Neural progenitor cell (in vitro differentiated cells): ENCODE data around the gene CHTF18. TPM values are rescaled to one million over a fixed set of nuclear protein-coding genes. Genes with fewer than 3 reads are reported as not detected.
"Not testable (repeated sequence)": the region's sequence is repeated elsewhere in the genome, so short reads cannot be mapped to it uniquely, and the experiment has no call there.

ENCODE experiments used
- DNase-seq: peaks from one replicate; pipeline ENCODE4 v3.0.0-alpha.2; 2016; ENCODE audit warnings: low spot score
- H2AFZ ChIP-seq: fragments of 200-600 bp; sonication (generic); replicated peaks from 2 replicates; pipeline ENCODE4 v1.6.1; 2016; ENCODE audit warnings: antibody characterized with exemption
- H3F3A ChIP-seq: fragments of 200-600 bp; sonication (generic); 2 replicates; pipeline ENCODE4 v1.6.1; 2016; ENCODE audit warnings: antibody characterized with exemption, low read depth
- H3K27ac ChIP-seq: fragments of 200-600 bp; sonication (generic); 2 replicates; pipeline ENCODE4 v1.5.1; 2016; ENCODE audit warnings: mild to moderate bottlenecking
- H3K27me3 ChIP-seq: fragments of 200-600 bp; sonication (generic); 2 replicates; pipeline ENCODE4 v1.6.1; 2016; ENCODE audit warnings: mild to moderate bottlenecking, moderate library complexity
- H3K36me3 ChIP-seq: fragments of 200-600 bp; sonication (generic); 2 replicates; pipeline ENCODE4 v1.5.1; 2016
- H3K4me1 ChIP-seq: fragments of 200-600 bp; sonication (generic); 2 replicates; pipeline ENCODE4 v1.6.1; 2016; ENCODE audit warnings: mixed run types
- H3K4me2 ChIP-seq: fragments of 200-600 bp; sonication (generic); 2 replicates; pipeline ENCODE4 v1.6.1; 2016
- H3K4me3 ChIP-seq: fragments of 200-600 bp; sonication (generic); 2 replicates; pipeline ENCODE4 v1.5.1; 2016
- H3K79me2 ChIP-seq: fragments of 200-600 bp; sonication (generic); 2 replicates; pipeline ENCODE4 v1.6.1; 2016; ENCODE audit warnings: low read depth
- H3K9ac ChIP-seq: fragments of 200-600 bp; sonication (generic); 2 replicates; pipeline ENCODE4 v1.6.1; 2016
- H3K9me3 ChIP-seq: fragments of 200-600 bp; sonication (generic); 2 replicates; pipeline ENCODE4 v1.5.1; 2016; ENCODE audit warnings: low read depth
- H4K20me1 ChIP-seq: fragments of 200-600 bp; sonication (generic); 2 replicates; pipeline ENCODE4 v1.6.1; 2016; ENCODE audit warnings: low read depth
- H3K27ac Mint-ChIP-seq: 3 replicates; pipeline ENCODE4 v1.8.0; 2021; ENCODE audit warnings: mixed read lengths
- H3K27me3 Mint-ChIP-seq: 2 replicates; pipeline ENCODE4 v1.8.0; 2022; ENCODE audit warnings: low read depth, mild to moderate bottlenecking, inconsistent platforms, moderate library complexity, mixed read lengths; ENCODE audit not compliant: insufficient read depth
- H3K36me3 Mint-ChIP-seq: 3 replicates; pipeline ENCODE4 v1.8.0; 2021; ENCODE audit warnings: mixed read lengths
- H3K4me1 Mint-ChIP-seq: 3 replicates; pipeline ENCODE4 v1.8.0; 2021; ENCODE audit warnings: mixed read lengths
- H3K4me3 Mint-ChIP-seq: 3 replicates; pipeline ENCODE4 v1.8.0; 2021; ENCODE audit warnings: mild to moderate bottlenecking, moderate library complexity, mixed read lengths
- H3K9me3 Mint-ChIP-seq: 3 replicates; pipeline ENCODE4 v1.8.0; 2020; ENCODE audit warnings: mixed read lengths
- EZH2 ChIP-seq: fragments of 200-600 bp; sonication (generic); IDR thresholded peaks from 2 replicates; pipeline ENCODE4 v1.6.1; 2017; ENCODE audit warnings: antibody characterized with exemption, mild to moderate bottlenecking, moderate library complexity
- EZH2phosphoT487 ChIP-seq: fragments of 200-600 bp; sonication (generic); IDR thresholded peaks from 2 replicates; pipeline ENCODE4 v1.6.1; 2017; ENCODE audit warnings: antibody characterized with exemption
- total RNA-seq: library from RNA; depleted of rRNA; stranded (reverse); fragments of >200 nt; gene quantifications from 2 replicates; pipeline ENCODE4 v1.2.3, GENCODE V29; 2015; ENCODE audit warnings: low replicate concordance
- TF ChIP-seq, protein P1 (sequence below): fragments of 200-600 bp; sonication (generic); IDR thresholded peaks from 2 replicates; pipeline ENCODE4 v1.5.1; 2017; ENCODE audit warnings: antibody characterized with exemption, mild to moderate bottlenecking

The CHTF18 gene
- total RNA-seq, 1 donor from 2014 or later = 35.6 TPM

DNA sequence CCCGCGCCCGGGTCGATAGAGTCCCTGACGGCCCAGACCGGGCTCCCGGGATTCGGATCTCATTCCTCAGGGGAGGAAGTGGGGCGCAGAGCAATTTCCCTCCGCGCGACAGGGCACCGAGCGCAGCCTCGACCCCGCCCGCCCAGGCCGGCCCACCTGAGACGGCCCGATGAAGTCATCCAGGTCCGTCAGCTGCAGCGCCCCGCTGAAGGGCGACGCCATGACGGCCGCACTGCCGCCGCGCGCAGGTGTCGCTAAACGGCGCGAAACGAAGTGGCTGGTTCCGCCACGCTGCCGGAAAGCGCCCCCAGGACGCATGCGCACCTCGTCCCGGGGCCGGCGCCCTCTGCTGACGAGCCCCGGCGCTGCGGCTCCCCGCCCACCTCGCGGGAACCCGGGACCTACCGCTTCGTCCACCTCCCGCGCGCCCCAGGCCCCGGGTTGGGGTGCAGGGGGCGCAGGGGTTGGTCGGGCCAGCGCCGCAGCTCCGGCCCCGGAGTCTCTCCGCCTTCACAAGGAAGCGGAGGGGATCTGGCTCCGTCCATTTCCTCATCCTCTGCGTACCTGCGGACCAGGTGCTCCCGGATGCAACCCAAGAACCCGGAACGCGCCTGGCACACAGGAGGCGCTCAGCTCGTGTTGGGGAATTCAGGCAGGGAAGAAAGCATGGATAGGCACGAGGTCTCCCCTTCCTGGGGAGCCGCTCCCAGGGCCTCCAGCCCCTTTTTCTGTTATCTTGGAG lies 47.5 kb upstream of the CHTF18 start, which contains the start of gene CIAO3:
Gene CIAO3, minus strand, starts transcription at position 234 of the 742 bp plus-strand sequence. Its CDS starts 12 bp downstream, at position 222.
- TF ChIP-seq, protein P1, sequence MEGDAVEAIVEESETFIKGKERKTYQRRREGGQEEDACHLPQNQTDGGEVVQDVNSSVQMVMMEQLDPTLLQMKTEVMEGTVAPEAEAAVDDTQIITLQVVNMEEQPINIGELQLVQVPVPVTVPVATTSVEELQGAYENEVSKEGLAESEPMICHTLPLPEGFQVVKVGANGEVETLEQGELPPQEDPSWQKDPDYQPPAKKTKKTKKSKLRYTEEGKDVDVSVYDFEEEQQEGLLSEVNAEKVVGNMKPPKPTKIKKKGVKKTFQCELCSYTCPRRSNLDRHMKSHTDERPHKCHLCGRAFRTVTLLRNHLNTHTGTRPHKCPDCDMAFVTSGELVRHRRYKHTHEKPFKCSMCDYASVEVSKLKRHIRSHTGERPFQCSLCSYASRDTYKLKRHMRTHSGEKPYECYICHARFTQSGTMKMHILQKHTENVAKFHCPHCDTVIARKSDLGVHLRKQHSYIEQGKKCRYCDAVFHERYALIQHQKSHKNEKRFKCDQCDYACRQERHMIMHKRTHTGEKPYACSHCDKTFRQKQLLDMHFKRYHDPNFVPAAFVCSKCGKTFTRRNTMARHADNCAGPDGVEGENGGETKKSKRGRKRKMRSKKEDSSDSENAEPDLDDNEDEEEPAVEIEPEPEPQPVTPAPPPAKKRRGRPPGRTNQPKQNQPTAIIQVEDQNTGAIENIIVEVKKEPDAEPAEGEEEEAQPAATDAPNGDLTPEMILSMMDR = peak; percentile 89
- TF ChIP-seq EZH2 = no peak
- no peak for TF ChIP-seq EZH2phosphoT487
- Histone ChIP-seq H3F3A (peaks cover 4% of the 10 kb centered on the region), H3K27me3 (no peaks in the 10 kb centered on the region), H3K4me2 (peak within 1 kb of the TSS; percentile 98), H3K4me1 (peaks cover 5% of the 10 kb centered on the region), H3K36me3 (no peaks in the 10 kb centered on the region), H3K27ac (no peak within 1 kb of the TSS), H3K4me3 (peak within 1 kb of the TSS; percentile 95), H3K9ac (peak within 1 kb of the TSS; percentile 71), H2AFZ (peak within 1 kb of the TSS; percentile 83), H3K79me2 (peaks cover 8% of the 10 kb centered on the region), H3K9me3 (no peaks in the 10 kb centered on the region), H4K20me1 (no peaks in the 10 kb centered on the region)
- no peak within 1 kb of the TSS for H3K27ac Mint-ChIP-seq
- H3K36me3 Mint-ChIP-seq = peaks cover 2% of the 10 kb centered on the region
- peak within 1 kb of the TSS; percentile 90 for H3K4me3 Mint-ChIP-seq
- H3K4me1 Mint-ChIP-seq = peaks cover 8% of the 10 kb centered on the region
- DNase-seq = peak; percentile 97
- H3K9me3 Mint-ChIP-seq = no peaks in the 10 kb centered on the region
- peaks cover 3% of the 10 kb centered on the region for H3K27me3 Mint-ChIP-seq

DNA sequence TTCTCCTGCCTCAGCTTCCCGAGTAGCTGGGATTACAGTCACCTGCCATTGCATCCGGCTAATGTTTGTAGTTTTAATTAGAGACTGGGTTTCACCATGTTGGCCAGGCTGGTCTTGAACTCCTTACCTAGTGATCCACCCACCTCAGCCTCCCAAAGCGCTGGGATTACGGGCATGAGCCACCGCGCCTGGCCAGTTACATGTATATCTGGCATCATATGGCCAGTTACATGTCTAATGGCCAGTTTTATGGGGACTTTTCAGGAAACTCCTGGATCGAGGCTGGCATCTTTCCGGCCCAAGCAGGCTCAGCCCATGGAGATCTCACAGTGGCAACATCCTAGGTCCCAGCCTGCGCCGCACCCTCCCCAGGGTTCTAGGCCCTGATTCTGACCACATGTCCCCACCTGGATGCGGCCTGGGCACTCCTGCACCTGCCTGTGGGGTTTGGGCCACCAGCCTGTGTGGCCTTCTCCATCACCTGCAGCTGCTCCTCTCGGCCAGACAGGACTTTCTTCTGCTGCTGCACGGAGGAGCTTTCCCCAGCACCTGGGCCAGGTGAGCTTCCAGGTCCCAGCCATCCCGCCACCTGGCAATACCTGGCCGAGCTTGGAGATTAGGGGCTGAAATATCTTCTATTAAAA lies 46.3 kb upstream of the CHTF18 start:
- Histone ChIP-seq H3K9ac (no peak overlapping the region), H3K27ac (no peak overlapping the region), H3K4me3 (no peak overlapping the region), H2AFZ (no peak overlapping the region), H4K20me1 (no peaks in the 10 kb centered on the region), H3K79me2 (peaks cover 8% of the 10 kb centered on the region), H3K4me2 (no peak overlapping the region), H3K36me3 (no peaks in the 10 kb centered on the region), H3F3A (peaks cover 4% of the 10 kb centered on the region), H3K27me3 (no peaks in the 10 kb centered on the region), H3K9me3 (no peaks in the 10 kb centered on the region), H3K4me1 (peaks cover 5% of the 10 kb centered on the region)
- Mint-ChIP-seq H3K4me3 (peak overlapping the region; percentile 90), H3K4me1 (peaks cover 10% of the 10 kb centered on the region), H3K27me3 (peaks cover 3% of the 10 kb centered on the region), H3K36me3 (peaks cover 2% of the 10 kb centered on the region), H3K27ac (no peak overlapping the region), H3K9me3 (no peaks in the 10 kb centered on the region)
- DNase-seq = no peak
- TF ChIP-seq, protein P1 = no peak
- TF ChIP-seq EZH2phosphoT487 = no peak
- TF ChIP-seq EZH2 = no peak

DNA sequence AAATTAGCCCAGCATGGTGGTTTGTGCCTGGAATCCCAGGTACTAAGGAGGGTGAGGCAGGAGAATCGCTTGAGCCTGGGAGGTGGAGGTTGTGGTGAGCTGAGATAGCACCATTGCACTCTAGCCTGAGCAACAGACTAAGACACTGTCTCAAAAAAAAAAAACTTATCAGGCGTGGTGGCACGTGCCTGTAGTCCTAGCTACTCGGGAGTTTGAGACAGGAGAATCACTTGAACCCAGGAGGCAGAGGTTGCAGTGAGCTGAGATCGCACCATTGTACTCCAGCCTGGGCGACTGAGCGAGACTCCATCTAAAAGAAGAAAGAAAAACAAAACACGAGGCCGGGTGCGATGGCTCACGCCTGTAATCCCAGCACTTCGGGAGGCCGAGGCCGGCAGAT lies 45.5 kb upstream of the CHTF18 start:
- DNase-seq, H3K4me3 ChIP-seq, H3K9ac ChIP-seq, H3K27ac ChIP-seq, H3K36me3 Mint-ChIP-seq, H3K4me2 ChIP-seq, H4K20me1 ChIP-seq, H3F3A ChIP-seq, H3K79me2 ChIP-seq, H3K4me1 ChIP-seq, H3K4me3 Mint-ChIP-seq, H2AFZ ChIP-seq, H3K36me3 ChIP-seq, H3K27ac Mint-ChIP-seq, H3K27me3 ChIP-seq, H3K9me3 ChIP-seq, H3K27me3 Mint-ChIP-seq, H3K9me3 Mint-ChIP-seq: not testable (repeated sequence)
- peaks cover 10% of the 10 kb centered on the region for H3K4me1 Mint-ChIP-seq
